Parathyroid adenoma (tissue), 2 donors: Measurements from ENCODE around the gene DERA.
"Not testable (repeated sequence)": the region's sequence is repeated elsewhere in the genome, so short reads cannot be mapped to it uniquely, and the experiment has no call there.

Experiments
- H2AFZ ChIP-seq: fragments of 300-600 bp; sonication (generic); one replicate; pipeline ENCODE4 v1.7.0; 2017; ENCODE audit warnings: antibody characterized with exemption, mild to moderate bottlenecking
- H3K27ac ChIP-seq: fragments of 300-600 bp; sonication (generic); one replicate; pipeline ENCODE4 v1.7.0; 2017
- H3K27me3 ChIP-seq: fragments of 300-600 bp; sonication (generic); one replicate; pipeline ENCODE4 v1.7.0; 2017; ENCODE audit warnings: low read length; ENCODE audit not compliant: control insufficient read depth, insufficient read depth
- H3K36me3 ChIP-seq: fragments of 300-600 bp; sonication (generic); one replicate; pipeline ENCODE4 v1.7.0; 2017; ENCODE audit warnings: low read length; ENCODE audit not compliant: control insufficient read depth, insufficient read depth
- H3K4me1 ChIP-seq: fragments of 300-600 bp; sonication (generic); one replicate; pipeline ENCODE4 v1.7.0; 2017; ENCODE audit warnings: control low read depth
- H3K4me2 ChIP-seq: fragments of 300-600 bp; sonication (generic); one replicate; pipeline ENCODE4 v1.7.0; 2017; ENCODE audit warnings: low read length
- H3K4me3 ChIP-seq: fragments of 300-600 bp; sonication (generic); one replicate; pipeline ENCODE4 v1.7.0; 2017; ENCODE audit warnings: low read depth, low read length
- H3K79me2 ChIP-seq: fragments of 300-600 bp; sonication (generic); one replicate; pipeline ENCODE4 v1.7.0; 2017; ENCODE audit warnings: control low read depth
- H3K9ac ChIP-seq: fragments of 300-600 bp; sonication (generic); one replicate; pipeline ENCODE4 v1.7.0; 2017; ENCODE audit warnings: mild to moderate bottlenecking
- H3K9me3 ChIP-seq: fragments of 300-600 bp; sonication (generic); one replicate; pipeline ENCODE4 v1.7.0; 2017; ENCODE audit warnings: low read length; ENCODE audit not compliant: control insufficient read depth
- CTCF ChIP-seq: fragments of 300-600 bp; sonication (generic); IDR thresholded peaks from one replicate; pipeline ENCODE4 v1.7.0; 2017; ENCODE audit warnings: antibody characterized with exemption, mild to moderate bottlenecking
- donor health status: primary hyperparathyroidism.

Gene DERA

GRCh38 chr12:16012117-16012516 lies 101.0 kb downstream of the DERA start:
- no peaks in the 10 kb centered on the region for H3K4me1 ChIP-seq
- H2AFZ ChIP-seq: no peak overlapping the region
- no peak overlapping the region for H3K9ac ChIP-seq
- H3K79me2 ChIP-seq: no peaks in the 10 kb centered on the region
- H3K9me3 ChIP-seq: no peaks in the 10 kb centered on the region
- no peak overlapping the region for H3K27ac ChIP-seq
- no peak overlapping the region for H3K4me2 ChIP-seq
- H3K27me3 ChIP-seq: no peaks in the 10 kb centered on the region
- H3K36me3 ChIP-seq: no peaks in the 10 kb centered on the region
- no peak for TF ChIP-seq CTCF
- no peak overlapping the region for H3K4me3 ChIP-seq

DNA sequence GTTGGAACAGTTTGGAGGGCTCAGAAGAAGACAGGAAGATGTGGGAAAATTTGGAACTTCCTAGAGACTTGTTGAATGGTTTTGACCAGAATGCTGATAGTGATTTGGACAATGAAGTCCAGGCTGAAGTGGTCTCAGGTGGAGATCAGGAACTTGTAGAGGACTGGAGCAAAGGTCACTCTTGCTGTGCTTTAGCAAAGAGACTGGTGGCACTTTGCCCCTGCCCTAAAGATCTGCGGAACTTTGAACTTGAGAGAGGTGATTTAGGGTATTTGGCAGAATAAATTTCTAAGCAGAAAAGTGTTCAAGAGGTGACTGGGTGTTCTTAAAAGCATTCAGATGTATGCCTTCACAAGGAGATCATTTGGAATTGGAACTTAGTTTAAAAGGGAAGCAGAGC lies 102.6 kb downstream of the DERA start:
- not testable (repeated sequence) for H3K27me3 ChIP-seq, H3K4me2 ChIP-seq, H3K9me3 ChIP-seq, H3K36me3 ChIP-seq, H3K9ac ChIP-seq, H3K27ac ChIP-seq, H2AFZ ChIP-seq, H3K79me2 ChIP-seq, H3K4me3 ChIP-seq, H3K4me1 ChIP-seq

DNA sequence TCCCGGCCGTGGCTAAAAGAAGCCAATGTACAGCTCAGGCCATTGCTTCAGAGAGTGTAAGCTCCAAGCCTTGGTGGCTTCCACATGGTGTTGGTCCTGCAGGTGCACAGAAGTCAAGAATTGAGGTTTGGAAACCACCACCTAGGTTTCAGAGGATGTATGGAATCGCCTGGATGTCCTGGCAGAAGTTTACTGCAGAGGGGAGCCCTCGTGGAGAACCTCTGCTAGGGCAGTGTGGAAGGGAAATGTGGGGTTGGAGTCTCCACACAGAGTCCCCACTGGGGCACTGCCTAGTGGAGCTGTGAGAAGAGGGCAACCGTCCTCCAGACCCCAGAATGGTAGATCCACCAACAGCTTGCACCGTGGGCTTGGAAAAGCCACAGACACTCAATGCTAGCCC lies 103.3 kb downstream of the DERA start:
- not testable (repeated sequence) for H2AFZ ChIP-seq, H3K4me2 ChIP-seq, H3K27me3 ChIP-seq, H3K9me3 ChIP-seq, H3K4me1 ChIP-seq, H3K27ac ChIP-seq, H3K36me3 ChIP-seq, H3K4me3 ChIP-seq, H3K9ac ChIP-seq, H3K79me2 ChIP-seq

- Histone ChIP-seq H3K4me3 (no peak overlapping the region), H3K4me1 (no peaks in the 10 kb centered on the region), H3K9me3 (no peaks in the 10 kb centered on the region), H3K4me2 (no peak overlapping the region), H2AFZ (no peak overlapping the region), H3K9ac (no peak overlapping the region), H3K27ac (no peak overlapping the region), H3K36me3 (no peaks in the 10 kb centered on the region), H3K79me2 (no peaks in the 10 kb centered on the region), H3K27me3 (no peaks in the 10 kb centered on the region)
- TF ChIP-seq CTCF: no peak
Measured at GRCh38 chr12:16016748-16017147, 105.6 kb downstream of the DERA start.

DNA sequence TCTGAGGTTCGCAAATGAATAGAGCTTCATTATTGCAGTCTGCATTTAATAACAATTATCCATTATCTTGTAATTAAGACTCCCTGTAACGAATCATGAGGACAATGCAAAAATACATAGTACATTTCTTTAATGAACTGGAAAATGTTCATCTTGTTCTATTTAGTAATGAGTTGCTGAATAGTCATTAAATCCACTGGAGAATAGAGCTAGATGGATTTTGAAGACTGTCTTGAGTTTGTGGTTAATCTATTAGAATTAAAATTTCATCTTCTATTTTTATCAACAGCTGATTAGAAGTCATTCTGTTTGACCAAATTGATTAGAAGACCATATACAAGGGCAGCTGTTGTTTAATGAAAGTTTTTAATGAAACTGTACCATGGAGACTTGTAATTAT lies 107.2 kb downstream of the DERA start:
- no peaks in the 10 kb centered on the region for H3K9me3 ChIP-seq
- no peaks in the 10 kb centered on the region for H3K36me3 ChIP-seq
- H3K4me1 ChIP-seq: no peaks in the 10 kb centered on the region
- no peak overlapping the region for H3K9ac ChIP-seq
- TF ChIP-seq CTCF: no peak
- no peaks in the 10 kb centered on the region for H3K27me3 ChIP-seq
- no peak overlapping the region for H3K4me2 ChIP-seq
- H3K27ac ChIP-seq: no peak overlapping the region
- H3K4me3 ChIP-seq: no peak overlapping the region
- H2AFZ ChIP-seq: no peak overlapping the region
- no peaks in the 10 kb centered on the region for H3K79me2 ChIP-seq

DNA sequence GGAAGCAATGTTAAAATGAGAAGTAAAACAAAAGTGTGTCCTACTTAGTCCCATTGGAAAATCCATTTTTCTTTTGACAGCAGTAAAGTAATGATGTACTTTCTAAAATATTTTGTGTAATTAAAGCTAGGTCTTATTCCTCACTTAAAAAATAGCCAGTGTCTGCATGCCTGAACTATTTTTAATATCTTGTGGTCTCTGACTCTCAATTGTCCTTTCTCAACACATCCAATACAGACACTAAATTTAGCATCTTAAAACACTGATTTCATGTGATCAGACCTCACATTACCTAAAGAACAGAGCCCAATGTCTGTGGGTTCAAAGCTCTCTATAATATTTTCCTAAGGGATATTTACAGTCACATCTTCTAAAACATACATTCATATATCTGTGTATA lies 108.0 kb downstream of the DERA start:
- no peak overlapping the region for H3K4me2 ChIP-seq
- H3K9me3 ChIP-seq: no peaks in the 10 kb centered on the region
- no peaks in the 10 kb centered on the region for H3K27me3 ChIP-seq
- no peak overlapping the region for H2AFZ ChIP-seq
- no peaks in the 10 kb centered on the region for H3K4me1 ChIP-seq
- H3K36me3 ChIP-seq: no peaks in the 10 kb centered on the region
- H3K9ac ChIP-seq: no peak overlapping the region
- H3K79me2 ChIP-seq: no peaks in the 10 kb centered on the region
- H3K4me3 ChIP-seq: no peak overlapping the region
- no peak for TF ChIP-seq CTCF
- no peak overlapping the region for H3K27ac ChIP-seq
